ENCODE measurements around the gene MLF1.
A peak's percentile ranks its signal among the peaks of the same experiment; 100 is the strongest.

MLF1 gene

DNA sequence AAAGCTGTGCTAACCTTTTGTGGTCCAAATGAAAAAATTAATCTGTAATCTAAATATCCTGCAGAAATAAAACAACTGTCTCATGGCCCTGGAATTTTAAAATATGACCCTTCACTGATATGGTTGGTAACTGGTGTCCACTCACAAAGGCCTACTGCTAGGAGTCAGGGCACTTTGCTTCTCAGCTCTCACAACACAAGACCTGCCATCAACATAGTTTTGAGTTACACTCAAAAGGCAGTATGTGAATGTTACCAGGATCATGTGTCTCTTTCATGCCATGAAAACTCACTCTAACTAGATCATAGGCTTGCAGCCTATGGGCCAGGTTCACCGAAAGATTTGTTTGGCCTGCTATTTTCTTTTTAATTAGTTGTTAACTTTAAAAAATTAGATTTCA lies 10.0 kb upstream of the MLF1 start:
- ATAC-seq: no peak
- no peak for TF ChIP-seq ZFP30 (CRISPR knock-in tag; IDR thresholded peaks at IDR 0.05)
- TF ChIP-seq ISL1 (CRISPR knock-in tag; IDR thresholded peaks at IDR 0.05): peak; percentile 24; the same call in 1 of the 2 replicates

GRCh38 chr3:158562674-158563073 lies 8.3 kb upstream of the MLF1 start:
- ATAC-seq: no peak
- TF ChIP-seq ZNF70 (CRISPR knock-in tag; IDR thresholded peaks at IDR 0.05) (no peak), ARNTL (CRISPR knock-in tag; IDR thresholded peaks at IDR 0.05; ENCODE audit: borderline replicate concordance, low read depth) (no peak), OSR1 (CRISPR knock-in tag; IDR thresholded peaks at IDR 0.05) (no peak), ZNF565 (CRISPR knock-in tag; conservative IDR thresholded peaks at IDR 0.05; ENCODE audit: low read depth) (no peak), PATZ1 (CRISPR knock-in tag; IDR thresholded peaks at IDR 0.05; ENCODE audit: borderline replicate concordance) (no peak), CSRNP3 (CRISPR knock-in tag; IDR thresholded peaks at IDR 0.05) (no peak), ZFP30 (CRISPR knock-in tag; IDR thresholded peaks at IDR 0.05) (no peak), POU6F1 (CRISPR knock-in tag; IDR thresholded peaks at IDR 0.05; ENCODE audit: borderline replicate concordance, low read depth) (no peak), GLIS3 (CRISPR knock-in tag; IDR thresholded peaks at IDR 0.05) (no peak), ZNF8 (CRISPR knock-in tag; IDR thresholded peaks at IDR 0.05) (no peak)

DNA sequence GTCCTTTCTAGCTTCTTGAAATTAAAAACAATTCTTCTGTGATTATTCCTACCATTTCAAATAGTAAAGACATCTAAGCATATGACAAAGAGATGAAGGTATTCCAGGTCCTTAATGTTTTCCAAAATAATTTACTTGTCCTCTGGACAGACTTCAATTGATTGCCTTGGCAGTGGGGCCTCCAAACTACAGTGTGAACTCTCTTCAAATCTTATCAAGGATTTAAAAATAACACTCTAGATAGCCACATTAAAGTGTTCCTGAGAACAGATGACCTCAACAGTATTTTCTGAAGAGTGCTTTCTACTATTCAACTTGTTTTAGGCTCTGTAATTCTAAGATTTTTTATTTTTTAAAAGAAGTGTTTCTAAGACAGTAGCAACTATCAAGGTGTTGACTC lies 7.9 kb upstream of the MLF1 start:
- TF ChIP-seq ISL1 (CRISPR knock-in tag; IDR thresholded peaks at IDR 0.05): no peak
- no peak for TF ChIP-seq ZNF565 (CRISPR knock-in tag; conservative IDR thresholded peaks at IDR 0.05; ENCODE audit: low read depth)
- no peak for TF ChIP-seq POU6F1 (CRISPR knock-in tag; IDR thresholded peaks at IDR 0.05; ENCODE audit: borderline replicate concordance, low read depth)
- no peak for TF ChIP-seq PATZ1 (CRISPR knock-in tag; IDR thresholded peaks at IDR 0.05; ENCODE audit: borderline replicate concordance)
- TF ChIP-seq, protein P1, sequence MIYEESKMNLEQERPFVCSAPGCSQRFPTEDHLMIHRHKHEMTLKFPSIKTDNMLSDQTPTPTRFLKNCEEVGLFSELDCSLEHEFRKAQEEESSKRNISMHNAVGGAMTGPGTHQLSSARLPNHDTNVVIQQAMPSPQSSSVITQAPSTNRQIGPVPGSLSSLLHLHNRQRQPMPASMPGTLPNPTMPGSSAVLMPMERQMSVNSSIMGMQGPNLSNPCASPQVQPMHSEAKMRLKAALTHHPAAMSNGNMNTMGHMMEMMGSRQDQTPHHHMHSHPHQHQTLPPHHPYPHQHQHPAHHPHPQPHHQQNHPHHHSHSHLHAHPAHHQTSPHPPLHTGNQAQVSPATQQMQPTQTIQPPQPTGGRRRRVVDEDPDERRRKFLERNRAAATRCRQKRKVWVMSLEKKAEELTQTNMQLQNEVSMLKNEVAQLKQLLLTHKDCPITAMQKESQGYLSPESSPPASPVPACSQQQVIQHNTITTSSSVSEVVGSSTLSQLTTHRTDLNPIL (CRISPR knock-in tag; IDR thresholded peaks at IDR 0.05; ENCODE audit: low read depth): no peak
- no peak for TF ChIP-seq TCF4 (CRISPR knock-in tag; IDR thresholded peaks at IDR 0.05; ENCODE audit: borderline replicate concordance)
- no peak for TF ChIP-seq OSR1 (CRISPR knock-in tag; IDR thresholded peaks at IDR 0.05)
- no peak for TF ChIP-seq ZFP3 (CRISPR knock-in tag; IDR thresholded peaks at IDR 0.05)
- no peak for TF ChIP-seq ZFP30 (CRISPR knock-in tag; IDR thresholded peaks at IDR 0.05)
- TF ChIP-seq ZC3H10 (CRISPR knock-in tag; IDR thresholded peaks at IDR 0.05): no peak
- TF ChIP-seq TSHZ2 (CRISPR knock-in tag; IDR thresholded peaks at IDR 0.05): no peak
- TF ChIP-seq ESRRG (CRISPR knock-in tag; IDR thresholded peaks at IDR 0.05): no peak
- TF ChIP-seq CSRNP3 (CRISPR knock-in tag; IDR thresholded peaks at IDR 0.05): no peak
- TF ChIP-seq ZNF70 (CRISPR knock-in tag; IDR thresholded peaks at IDR 0.05): no peak
- TF ChIP-seq CSDC2 (CRISPR knock-in tag; IDR thresholded peaks at IDR 0.05): no peak
- TF ChIP-seq ZNF8 (CRISPR knock-in tag; IDR thresholded peaks at IDR 0.05): no peak
- no peak for TF ChIP-seq RARB (CRISPR knock-in tag; IDR thresholded peaks at IDR 0.05)
- no peak for ATAC-seq
